GM19023 (cell line): Measurements from ENCODE around the gene SAFB.
"Not testable (repeated sequence)": the region's sequence is repeated elsewhere in the genome, so short reads cannot be mapped to it uniquely, and the experiment has no call there.

ENCODE experiments used
- ATAC-seq: cut with Tn5 transposase; IDR thresholded peaks from one replicate; pipeline ENCODE4 v1.9.1; 2021; ENCODE audit warnings: mild to moderate bottlenecking, moderate library complexity; ENCODE audit not compliant: unreplicated experiment

The SAFB gene

GRCh38 chr19:5594521-5594950 is 28.3 kb upstream of the SAFB start:
- ATAC-seq, result no peak

GRCh38 chr19:5595129-5595528 is 27.8 kb upstream of the SAFB start:
- ATAC-seq, result no peak

GRCh38 chr19:5595745-5596144 is 27.1 kb upstream of the SAFB start:
- ATAC-seq, result no peak

GRCh38 chr19:5600797-5601196 is 22.1 kb upstream of the SAFB start:
- ATAC-seq, result no peak

GRCh38 chr19:5603626-5604025 is 19.3 kb upstream of the SAFB start:
- ATAC-seq, result no peak

GRCh38 chr19:5605362-5605761 is 17.5 kb upstream of the SAFB start:
- no peak for ATAC-seq

GRCh38 chr19:5607318-5608275 is 15.3 kb upstream of the SAFB start:
- no peak for ATAC-seq

- ATAC-seq, result no peak
Observed at GRCh38 chr19:5608291-5608690, 14.6 kb upstream of the SAFB start.

- not testable (repeated sequence) for ATAC-seq
Observed at GRCh38 chr19:5608766-5609165, 14.1 kb upstream of the SAFB start.

GRCh38 chr19:5609881-5610448 is 12.9 kb upstream of the SAFB start:
- no peak for ATAC-seq

- no peak for ATAC-seq
Observed at GRCh38 chr19:5612891-5613865, 9.7 kb upstream of the SAFB start.

GRCh38 chr19:5615756-5616327 is 7.0 kb upstream of the SAFB start:
- no peak for ATAC-seq

- no peak for ATAC-seq
Observed at GRCh38 chr19:5617080-5617479, 5.8 kb upstream of the SAFB start.

- no peak for ATAC-seq
Observed at GRCh38 chr19:5618591-5618990, 4.3 kb upstream of the SAFB start.

- no peak for ATAC-seq
Observed at GRCh38 chr19:5619946-5620345, 2.9 kb upstream of the SAFB start.

GRCh38 chr19:5621311-5621944 is 1.5 kb upstream of the SAFB start:
- ATAC-seq, result no peak

- no peak for ATAC-seq
Observed at GRCh38 chr19:5621945-5622464, 878 bp upstream of the SAFB start.

- ATAC-seq, result peak; percentile 5
Observed at GRCh38 chr19:5623397-5624017, 624 bp downstream of the SAFB start.

- ATAC-seq, result no peak
Observed at GRCh38 chr19:5624018-5624663, 1.3 kb downstream of the SAFB start.
